Measurements from ENCODE around the gene TEAD1.

TEAD1 gene

DNA sequence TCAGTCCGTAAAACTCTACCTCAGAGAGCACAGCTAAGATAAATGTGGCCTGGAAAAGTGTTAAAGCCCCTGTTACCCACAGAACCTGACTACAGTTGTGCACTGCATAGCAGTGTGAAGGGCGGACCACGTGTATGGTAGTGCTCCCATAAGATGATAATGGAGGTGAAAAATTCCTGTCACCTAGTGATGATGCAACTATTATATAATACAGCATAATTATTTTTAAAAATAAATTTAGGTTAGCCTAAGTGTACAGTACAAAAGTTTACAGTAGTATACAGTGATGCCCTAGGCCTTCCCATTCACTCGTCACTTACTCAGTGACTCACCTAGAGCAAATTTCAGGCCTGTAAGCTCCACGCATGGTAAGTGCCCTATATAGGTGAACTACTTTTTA is 258.3 kb downstream of the TEAD1 start:
- H3K4me1 ChIP-seq (ENCODE audit: control insufficient read depth, insufficient read depth, low read length), result peaks cover 3% of the 10 kb centered on the region
- H3K9me3 ChIP-seq (ENCODE audit: control insufficient read depth, low read length), result no peaks in the 10 kb centered on the region
- H3K27me3 ChIP-seq (ENCODE audit: control insufficient read depth, insufficient read depth, low read length), result no peaks in the 10 kb centered on the region
- H3K4me3 ChIP-seq (ENCODE audit: low read length), result no peak overlapping the region
- H3K36me3 ChIP-seq (ENCODE audit: control insufficient read depth, insufficient read depth, low read length), result no peaks in the 10 kb centered on the region
- no peak overlapping the region for H3K9ac ChIP-seq (ENCODE audit: low read length)

GRCh38 chr11:12936200-12936599 is 262.0 kb downstream of the TEAD1 start:
- H3K9ac ChIP-seq (ENCODE audit: low read length), result no peak overlapping the region
- no peaks in the 10 kb centered on the region for H3K36me3 ChIP-seq (ENCODE audit: control insufficient read depth, insufficient read depth, low read length)
- H3K4me3 ChIP-seq (ENCODE audit: low read length), result no peak overlapping the region
- H3K4me1 ChIP-seq (ENCODE audit: control insufficient read depth, insufficient read depth, low read length), result peaks cover 3% of the 10 kb centered on the region
- no peaks in the 10 kb centered on the region for H3K9me3 ChIP-seq (ENCODE audit: control insufficient read depth, low read length)
- H3K27me3 ChIP-seq (ENCODE audit: control insufficient read depth, insufficient read depth, low read length), result no peaks in the 10 kb centered on the region

DNA sequence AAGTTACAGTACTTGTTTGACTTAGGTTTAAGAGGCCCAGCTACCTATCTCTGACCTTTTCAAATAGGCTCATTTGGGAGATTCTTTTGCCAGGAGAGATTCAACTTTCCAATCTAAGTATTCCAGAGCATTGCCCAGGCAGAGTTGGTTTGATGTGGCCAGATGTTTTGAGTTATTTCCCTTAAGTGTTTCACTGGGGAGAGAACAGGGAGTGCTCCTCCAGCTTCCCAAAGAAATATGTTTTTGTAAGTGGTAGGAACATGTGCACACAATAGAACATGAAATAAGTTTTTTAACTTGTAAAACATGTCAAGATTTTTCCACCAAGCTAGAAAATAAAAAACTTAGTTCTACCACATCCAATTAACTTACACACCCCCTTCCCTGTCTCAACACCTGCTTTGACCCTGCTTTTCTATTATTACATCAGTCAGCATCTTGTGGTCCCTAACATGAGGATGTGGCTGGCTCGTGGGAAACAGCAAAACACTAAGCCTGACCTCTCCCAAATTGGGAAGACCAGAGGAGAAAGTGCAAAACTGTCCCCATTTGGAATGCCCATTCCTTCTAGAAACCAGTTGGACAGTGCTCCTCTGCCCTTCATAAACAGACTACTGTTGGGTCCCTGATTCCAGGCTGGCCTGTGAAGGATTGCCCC is 264.5 kb downstream of the TEAD1 start:
- H3K36me3 ChIP-seq (ENCODE audit: control insufficient read depth, insufficient read depth, low read length), result peaks cover 4% of the 10 kb centered on the region
- no peaks in the 10 kb centered on the region for H3K9me3 ChIP-seq (ENCODE audit: control insufficient read depth, low read length)
- H3K4me3 ChIP-seq (ENCODE audit: low read length), result no peak overlapping the region
- H3K9ac ChIP-seq (ENCODE audit: low read length), result no peak overlapping the region
- peaks cover 3% of the 10 kb centered on the region for H3K4me1 ChIP-seq (ENCODE audit: control insufficient read depth, insufficient read depth, low read length)
- no peaks in the 10 kb centered on the region for H3K27me3 ChIP-seq (ENCODE audit: control insufficient read depth, insufficient read depth, low read length)

- Histone ChIP-seq H3K9me3 (ENCODE audit: control insufficient read depth, low read length) (no peaks in the 10 kb centered on the region), H3K27me3 (ENCODE audit: control insufficient read depth, insufficient read depth, low read length) (no peaks in the 10 kb centered on the region), H3K4me1 (ENCODE audit: control insufficient read depth, insufficient read depth, low read length) (no peaks in the 10 kb centered on the region), H3K36me3 (ENCODE audit: control insufficient read depth, insufficient read depth, low read length) (peaks cover 4% of the 10 kb centered on the region), H3K4me3 (ENCODE audit: low read length) (no peak overlapping the region), H3K9ac (ENCODE audit: low read length) (no peak overlapping the region)
These were observed 267.4 kb downstream of the TEAD1 start for GRCh38 chr11:12941671-12942070.

DNA sequence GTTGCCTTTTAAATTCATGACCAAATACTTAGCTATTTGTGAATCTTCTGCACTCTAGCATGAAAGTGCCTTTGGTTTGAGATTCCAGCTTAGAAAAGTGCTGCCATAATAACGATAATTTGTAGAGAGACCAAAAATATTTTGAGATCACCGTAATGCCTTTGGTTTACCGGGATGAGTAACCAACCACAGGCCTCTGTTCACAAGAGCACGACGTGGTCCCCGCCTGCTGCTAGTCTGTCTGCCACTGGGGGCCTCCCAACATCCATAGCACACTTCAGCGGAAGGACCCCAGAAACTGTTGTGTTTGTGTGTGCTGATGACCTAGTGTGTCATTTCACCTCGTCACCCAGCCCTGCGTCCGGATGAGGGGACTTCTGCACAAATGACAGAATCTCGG is 267.9 kb downstream of the TEAD1 start:
- no peak overlapping the region for H3K4me3 ChIP-seq (ENCODE audit: low read length)
- no peaks in the 10 kb centered on the region for H3K4me1 ChIP-seq (ENCODE audit: control insufficient read depth, insufficient read depth, low read length)
- H3K9ac ChIP-seq (ENCODE audit: low read length), result no peak overlapping the region
- H3K36me3 ChIP-seq (ENCODE audit: control insufficient read depth, insufficient read depth, low read length), result peaks cover 4% of the 10 kb centered on the region
- H3K9me3 ChIP-seq (ENCODE audit: control insufficient read depth, low read length), result no peaks in the 10 kb centered on the region
- H3K27me3 ChIP-seq (ENCODE audit: control insufficient read depth, insufficient read depth, low read length), result no peaks in the 10 kb centered on the region

GRCh38 chr11:12943311-12943710 is 269.1 kb downstream of the TEAD1 start:
- H3K36me3 ChIP-seq (ENCODE audit: control insufficient read depth, insufficient read depth, low read length), result peaks cover 4% of the 10 kb centered on the region
- no peaks in the 10 kb centered on the region for H3K27me3 ChIP-seq (ENCODE audit: control insufficient read depth, insufficient read depth, low read length)
- H3K9ac ChIP-seq (ENCODE audit: low read length), result no peak overlapping the region
- no peak overlapping the region for H3K4me3 ChIP-seq (ENCODE audit: low read length)
- H3K9me3 ChIP-seq (ENCODE audit: control insufficient read depth, low read length), result no peaks in the 10 kb centered on the region
- no peaks in the 10 kb centered on the region for H3K4me1 ChIP-seq (ENCODE audit: control insufficient read depth, insufficient read depth, low read length)

GRCh38 chr11:12944889-12945288 is 270.7 kb downstream of the TEAD1 start:
- Histone ChIP-seq H3K9me3 (ENCODE audit: control insufficient read depth, low read length) (no peaks in the 10 kb centered on the region), H3K27me3 (ENCODE audit: control insufficient read depth, insufficient read depth, low read length) (no peaks in the 10 kb centered on the region), H3K4me3 (ENCODE audit: low read length) (no peak overlapping the region), H3K9ac (ENCODE audit: low read length) (no peak overlapping the region), H3K4me1 (ENCODE audit: control insufficient read depth, insufficient read depth, low read length) (no peaks in the 10 kb centered on the region), H3K36me3 (ENCODE audit: control insufficient read depth, insufficient read depth, low read length) (peaks cover 4% of the 10 kb centered on the region)

- no peaks in the 10 kb centered on the region for H3K9me3 ChIP-seq (ENCODE audit: control insufficient read depth, low read length)
- no peaks in the 10 kb centered on the region for H3K36me3 ChIP-seq (ENCODE audit: control insufficient read depth, insufficient read depth, low read length)
- H3K4me1 ChIP-seq (ENCODE audit: control insufficient read depth, insufficient read depth, low read length), result no peaks in the 10 kb centered on the region
- H3K4me3 ChIP-seq (ENCODE audit: low read length), result no peak overlapping the region
- H3K27me3 ChIP-seq (ENCODE audit: control insufficient read depth, insufficient read depth, low read length), result no peaks in the 10 kb centered on the region
- no peak overlapping the region for H3K9ac ChIP-seq (ENCODE audit: low read length)
These were observed 275.2 kb downstream of the TEAD1 start for GRCh38 chr11:12949453-12949852.

DNA sequence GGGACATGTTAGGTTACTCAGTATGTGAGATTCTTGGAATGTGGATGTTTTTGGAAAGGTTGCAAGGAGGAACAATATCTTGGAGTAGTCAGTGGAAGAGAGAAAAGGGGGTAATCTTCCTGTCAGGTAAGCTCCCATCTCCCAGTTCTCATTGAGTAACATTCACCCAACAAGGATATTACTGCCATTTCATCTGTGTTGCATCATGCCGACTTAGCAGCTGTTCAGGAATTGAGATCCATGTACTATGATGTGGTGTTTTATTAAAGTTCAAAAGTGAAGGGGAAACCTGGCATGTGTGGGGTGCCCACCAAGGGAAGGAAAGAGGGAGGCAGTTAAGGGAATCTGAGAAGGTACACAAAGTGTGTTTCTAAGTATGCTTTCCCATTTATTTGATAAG is 276.4 kb downstream of the TEAD1 start:
- Histone ChIP-seq H3K9me3 (ENCODE audit: control insufficient read depth, low read length) (no peaks in the 10 kb centered on the region), H3K4me1 (ENCODE audit: control insufficient read depth, insufficient read depth, low read length) (no peaks in the 10 kb centered on the region), H3K4me3 (ENCODE audit: low read length) (no peak overlapping the region), H3K9ac (ENCODE audit: low read length) (no peak overlapping the region), H3K36me3 (ENCODE audit: control insufficient read depth, insufficient read depth, low read length) (no peaks in the 10 kb centered on the region), H3K27me3 (ENCODE audit: control insufficient read depth, insufficient read depth, low read length) (no peaks in the 10 kb centered on the region)

DNA sequence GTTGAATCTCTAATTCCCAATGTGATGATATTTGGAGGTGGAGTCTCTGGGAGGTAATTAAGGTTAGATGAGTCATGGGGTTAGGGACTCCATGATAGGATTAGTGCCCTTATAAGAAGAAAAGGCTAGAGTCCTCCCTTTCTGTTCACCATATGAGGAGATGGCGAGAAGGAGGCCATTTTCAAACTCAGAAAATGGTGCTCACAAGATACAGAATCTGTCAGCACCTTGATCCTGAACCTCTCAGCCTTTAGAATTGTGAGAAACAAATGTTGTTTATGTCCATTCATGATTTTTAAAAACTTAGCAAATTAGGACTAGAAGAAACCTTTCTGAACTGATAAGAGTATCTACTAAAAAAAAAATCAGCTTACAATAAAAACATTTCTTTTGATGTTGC is 277.2 kb downstream of the TEAD1 start:
- Histone ChIP-seq H3K4me1 (ENCODE audit: control insufficient read depth, insufficient read depth, low read length) (no peaks in the 10 kb centered on the region), H3K36me3 (ENCODE audit: control insufficient read depth, insufficient read depth, low read length) (no peaks in the 10 kb centered on the region), H3K9ac (ENCODE audit: low read length) (no peak overlapping the region), H3K9me3 (ENCODE audit: control insufficient read depth, low read length) (no peaks in the 10 kb centered on the region), H3K27me3 (ENCODE audit: control insufficient read depth, insufficient read depth, low read length) (no peaks in the 10 kb centered on the region), H3K4me3 (ENCODE audit: low read length) (no peak overlapping the region)

GRCh38 chr11:12952094-12952493 is 277.9 kb downstream of the TEAD1 start:
- Histone ChIP-seq H3K4me3 (ENCODE audit: low read length) (no peak overlapping the region), H3K36me3 (ENCODE audit: control insufficient read depth, insufficient read depth, low read length) (no peaks in the 10 kb centered on the region), H3K9me3 (ENCODE audit: control insufficient read depth, low read length) (no peaks in the 10 kb centered on the region), H3K4me1 (ENCODE audit: control insufficient read depth, insufficient read depth, low read length) (no peaks in the 10 kb centered on the region), H3K27me3 (ENCODE audit: control insufficient read depth, insufficient read depth, low read length) (no peaks in the 10 kb centered on the region), H3K9ac (ENCODE audit: low read length) (no peak overlapping the region)

GRCh38 chr11:12958986-12959385 is 284.8 kb downstream of the TEAD1 start:
- H3K4me1 ChIP-seq (ENCODE audit: control insufficient read depth, insufficient read depth, low read length), result no peaks in the 10 kb centered on the region

DNA sequence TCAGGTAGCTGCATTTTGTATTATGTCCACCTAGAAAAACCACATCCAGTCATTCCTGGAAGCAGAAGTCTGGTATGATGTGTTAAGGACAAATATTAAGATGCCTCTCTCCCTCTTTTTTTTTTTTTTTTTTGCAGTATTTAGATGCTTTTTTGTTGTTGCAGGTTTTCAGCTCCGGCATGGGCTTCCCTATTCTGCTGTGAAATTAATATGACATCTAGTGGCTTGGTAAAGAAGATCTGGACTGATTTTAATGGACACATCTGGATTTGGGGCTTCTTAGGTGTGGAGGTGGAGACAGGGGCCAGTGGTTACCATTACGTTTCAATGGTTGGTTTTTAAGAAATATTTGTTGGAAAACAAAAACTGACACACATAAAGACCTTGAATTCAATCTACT is 287.4 kb downstream of the TEAD1 start:
- H3K9me3 ChIP-seq (ENCODE audit: control insufficient read depth, low read length), result no peaks in the 10 kb centered on the region
- H3K27me3 ChIP-seq (ENCODE audit: control insufficient read depth, insufficient read depth, low read length), result no peaks in the 10 kb centered on the region
- H3K36me3 ChIP-seq (ENCODE audit: control insufficient read depth, insufficient read depth, low read length), result no peaks in the 10 kb centered on the region
- H3K4me1 ChIP-seq (ENCODE audit: control insufficient read depth, insufficient read depth, low read length), result no peaks in the 10 kb centered on the region
- no peak overlapping the region for H3K4me3 ChIP-seq (ENCODE audit: low read length)
- H3K9ac ChIP-seq (ENCODE audit: low read length), result no peak overlapping the region

More at GRCh38 chr11:12958986-12959385, 284.8 kb downstream of the TEAD1 start:
- H3K36me3 ChIP-seq (ENCODE audit: control insufficient read depth, insufficient read depth, low read length), result no peaks in the 10 kb centered on the region
- H3K4me3 ChIP-seq (ENCODE audit: low read length), result no peak overlapping the region
- no peaks in the 10 kb centered on the region for H3K27me3 ChIP-seq (ENCODE audit: control insufficient read depth, insufficient read depth, low read length)
- H3K9ac ChIP-seq (ENCODE audit: low read length), result no peak overlapping the region
- no peaks in the 10 kb centered on the region for H3K9me3 ChIP-seq (ENCODE audit: control insufficient read depth, low read length)

All from mucosa of stomach (tissue), 1 donor.